HCT116 (cell line): ENCODE measurements around the gene USH1C. TPM values are rescaled to one million over a fixed set of nuclear protein-coding genes. Genes with fewer than 3 reads are reported as not detected.

Experiments
- ATAC-seq: fragments of 200-7000 bp; cut with Tn5 transposase; 2 replicates; pipeline ENCODE4 v1.9.1; 2020; ENCODE audit warnings: mild to moderate bottlenecking, moderate library complexity
- BruUV-seq: library from RNA; stranded (reverse); fragments of 400-500 nt; replicated peaks from 2 replicates; lab custom pipeline; 2021; lab: Mats Ljungman, UMichigan
- CTCF ChIA-PET: fragments of 300-600 bp; sonication (Branson Sonifier 250); formaldehyde crosslinking; loops from one replicate; lab custom pipeline; 2021; ENCODE audit warnings: antibody characterized with exemption; lab: Charles Lee
- POLR2A ChIA-PET: fragments of 300-600, 350-600 bp; sonication (Branson Sonifier 250); formaldehyde crosslinking; loops from one replicate; lab custom pipeline; 2021; ENCODE audit warnings: antibody characterized with exemption; lab: Charles Lee
- RAD21 ChIA-PET, 2 experiments: fragments of 300-600 bp; sonication (Branson Sonifier 250); formaldehyde crosslinking; loops; one replicate each; lab custom pipeline; 2023; ENCODE audit warnings: low total read pairs in 2 of 2; ENCODE audit not compliant: uncharacterized antibody in 2 of 2, unreplicated experiment in 2 of 2, low non-redundant PET in 1 of 2; lab: Charles Lee
- DNase-seq: peaks from one replicate; pipeline ENCODE4 v3.0.0-alpha.2; 2010; ENCODE audit warnings: low read depth, low spot score
- H2AFZ ChIP-seq: fragments of 200-600 bp; shearing (Covaris generic), sonication (generic); 2 replicates; pipeline ENCODE4 v1.6.1; 2017; ENCODE audit warnings: low read depth, mixed run types, mixed read lengths, antibody characterized with exemption, low read length; ENCODE audit not compliant: poor library complexity, severe bottlenecking
- H3K27ac ChIP-seq: 2 replicates; pipeline ENCODE4 v1.5.1; 2012; ENCODE audit warnings: low read depth, low read length
- H3K27me3 ChIP-seq: fragments of 200-600 bp; sonication (generic); 2 replicates; pipeline ENCODE4 v1.6.1; 2016; ENCODE audit warnings: mixed run types, low read length, mixed read lengths; ENCODE audit not compliant: insufficient read depth
- H3K36me3 ChIP-seq, 2 experiments: fragments of 200-500 bp in 1 of 2; fragments of 200-600 bp in 1 of 2; sonication (Bioruptor generic) in 1 of 2; sonication (generic) in 1 of 2; 2 replicates each; pipeline versions ENCODE4 v1.5.1 to v1.6.1; 2014 to 2016; ENCODE audit warnings: low read length in 2 of 2, inconsistent platforms in 1 of 2, mixed read lengths in 1 of 2, mixed run types in 1 of 2; ENCODE audit not compliant: insufficient read depth in 2 of 2, control insufficient read depth in 1 of 2
- H3K4me1 ChIP-seq, 2 experiments: fragments of 200-600 bp in 1 of 2; sonication (generic) in 1 of 2; 2 replicates each; pipeline versions ENCODE4 v1.5.1 to v1.6.1; 2012 to 2017; ENCODE audit warnings: low read length in 2 of 2, inconsistent platforms in 1 of 2, mild to moderate bottlenecking in 1 of 2, mixed read lengths in 1 of 2, mixed run types in 1 of 2, moderate library complexity in 1 of 2; ENCODE audit not compliant: insufficient read depth in 2 of 2, control insufficient read depth in 1 of 2
- H3K4me2 ChIP-seq: fragments of 200-600 bp; sonication (generic); 2 replicates; pipeline ENCODE4 v1.6.1; 2017; ENCODE audit warnings: mixed run types, low read length, mixed read lengths
- H3K4me3 ChIP-seq, 2 experiments: fragments of 200-600 bp in 1 of 2; sonication (generic) in 1 of 2; replicated peaks in 1 of 2; 2 replicates each; pipeline ENCODE4 v1.5.1; 2011 to 2016; ENCODE audit warnings: low read length in 2 of 2, control low read depth in 1 of 2, low read depth in 1 of 2, mild to moderate bottlenecking in 1 of 2, mixed read lengths in 1 of 2, mixed run types in 1 of 2
- H3K79me2 ChIP-seq: fragments of 200-600 bp; sonication (generic); 2 replicates; pipeline ENCODE4 v1.6.1; 2017; ENCODE audit warnings: mild to moderate bottlenecking, mixed run types, low read length, moderate library complexity, mixed read lengths; ENCODE audit not compliant: insufficient read depth
- H3K9ac ChIP-seq: fragments of 200-600 bp; sonication (generic); 2 replicates; pipeline ENCODE4 v1.6.1; 2016; ENCODE audit warnings: low read length, mixed read lengths
- H3K9me2 ChIP-seq: fragments of 200-600 bp; sonication (generic), shearing (Covaris generic); 2 replicates; pipeline ENCODE4 v1.6.1; 2017; ENCODE audit warnings: mixed run types, mild to moderate bottlenecking, moderate library complexity; ENCODE audit not compliant: insufficient read depth
- H3K9me3 ChIP-seq, 2 experiments: fragments of 200-500 bp in 1 of 2; fragments of 200-600 bp in 1 of 2; sonication (Bioruptor generic) in 1 of 2; sonication (generic) in 1 of 2; 2 replicates each; pipeline ENCODE4 v1.6.1; 2014 to 2017; ENCODE audit warnings: low read length in 2 of 2, mixed read lengths in 2 of 2, inconsistent platforms in 1 of 2, low read depth in 1 of 2, mild to moderate bottlenecking in 1 of 2, mixed run types in 1 of 2, moderate library complexity in 1 of 2; ENCODE audit not compliant: control insufficient read depth in 1 of 2, insufficient read depth in 1 of 2
- H4K20me1 ChIP-seq: fragments of 200-600 bp; sonication (generic), shearing (Covaris generic); 2 replicates; pipeline ENCODE4 v1.6.1; 2017; ENCODE audit warnings: mixed run types, mild to moderate bottlenecking, moderate library complexity; ENCODE audit not compliant: insufficient read depth
- CBX3 ChIP-seq: IDR thresholded peaks from 2 replicates; pipeline ENCODE4 v1.6.1; 2012; ENCODE audit warnings: low read depth
- CEBPB ChIP-seq: IDR thresholded peaks from 2 replicates; pipeline ENCODE4 v1.6.1; 2012; ENCODE audit warnings: low read depth
- CTCF ChIP-seq, 3 experiments: fragments of 200-600 bp in 1 of 3; sonication (generic) in 1 of 3; IDR thresholded peaks in 2 of 3; conservative IDR thresholded peaks in 1 of 3; 2 replicates each; pipeline ENCODE4 v1.5.1; 2012 to 2017; ENCODE audit warnings: low read depth in 2 of 3, low read length in 2 of 3, antibody characterized with exemption in 1 of 3, borderline replicate concordance in 1 of 3, control low read depth in 1 of 3, mild to moderate bottlenecking in 1 of 3, mixed read lengths in 1 of 3, mixed run types in 1 of 3, moderate library complexity in 1 of 3; ENCODE audit not compliant: insufficient read depth in 1 of 3
- ELF1 ChIP-seq: IDR thresholded peaks from 2 replicates; pipeline ENCODE4 v1.6.1; 2012; ENCODE audit warnings: low read depth, borderline replicate concordance
- EZH2 ChIP-seq: fragments of 200-600 bp; sonication (generic); IDR thresholded peaks from 2 replicates; pipeline ENCODE4 v1.6.1; 2017; ENCODE audit warnings: antibody characterized with exemption, mixed run types
- FOSL1 ChIP-seq: IDR thresholded peaks from 2 replicates; pipeline ENCODE4 v1.6.1; 2012; ENCODE audit warnings: low read depth
- JUND ChIP-seq: IDR thresholded peaks from 2 replicates; pipeline ENCODE4 v1.6.1; 2012
- MAX ChIP-seq: IDR thresholded peaks from 2 replicates; pipeline ENCODE4 v1.6.1; 2012
- POLR2AphosphoS5 ChIP-seq: IDR thresholded peaks from 2 replicates; pipeline ENCODE4 v1.6.1; 2011; ENCODE audit warnings: mild to moderate bottlenecking, low read depth, low read length, moderate library complexity
- RAD21 ChIP-seq: IDR thresholded peaks from 2 replicates; pipeline ENCODE4 v1.6.1; 2012; ENCODE audit warnings: low read depth, mild to moderate bottlenecking
- REST ChIP-seq: IDR thresholded peaks from 2 replicates; pipeline ENCODE4 v1.6.1; 2012; ENCODE audit warnings: low read depth
- SIN3A ChIP-seq: IDR thresholded peaks from 2 replicates; pipeline ENCODE4 v1.6.1; 2012; ENCODE audit warnings: low read depth
- SP1 ChIP-seq: IDR thresholded peaks from 2 replicates; pipeline ENCODE4 v1.6.1; 2012; ENCODE audit warnings: low read depth
- SRF ChIP-seq: IDR thresholded peaks from 2 replicates; pipeline ENCODE4 v1.6.1; 2012; ENCODE audit warnings: low read depth
- TCF7L2 ChIP-seq: IDR thresholded peaks from 2 replicates; pipeline ENCODE4 v1.7.0; 2011; ENCODE audit warnings: borderline replicate concordance, inconsistent platforms; ENCODE audit not compliant: insufficient read depth, insufficient read length; ENCODE audit errors: extremely low read depth
- ZFX ChIP-seq: fragments of 450-650 bp; IDR thresholded peaks from 2 replicates; pipeline ENCODE4 v1.6.1; 2017
- ZNF274 ChIP-seq: fragments of 200-500 bp; sonication (Bioruptor generic); IDR thresholded peaks from 2 replicates; pipeline ENCODE4 v1.6.1; 2014; ENCODE audit warnings: mild to moderate bottlenecking, low read depth, low read length, inconsistent platforms
- intact Hi-C: fragments of 100-400 bp; cut with micrococcal nuclease; formaldehyde crosslinking; loops from 2 replicates; pipeline ENCODE4 v1.10.0; 2022
- total RNA-seq: library from RNA; stranded (reverse); gene quantifications from one replicate; pipeline ENCODE4 v1.2.1, GENCODE V29; 2021; ENCODE audit not compliant: unreplicated experiment

USH1C gene
- total RNA-seq, 1 experiment from 2014 or later, result 13.4 TPM

GRCh38 chr11:17517186-17517585 lies 27.0 kb downstream of the USH1C start:
- POLR2A ChIA-PET, result no interaction called here

GRCh38 chr11:17516551-17517150 lies 27.6 kb downstream of the USH1C start:
- intact Hi-C loops, result no loop called here
- H3K79me2 ChIP-seq, result no peaks in the 10 kb centered on the region
- H3K27me3 ChIP-seq, result no peaks in the 10 kb centered on the region
- H2AFZ ChIP-seq, result no peak overlapping the region
- DNase-seq (no peak), ATAC-seq (no peak)
- H4K20me1 ChIP-seq, result no peaks in the 10 kb centered on the region
- RAD21 ChIA-PET, result no interaction called here
- no peaks in the 10 kb centered on the region for H3K9me2 ChIP-seq
- POLR2A ChIA-PET, result no interaction called here
- no peaks in the 10 kb centered on the region for H3K9me3 ChIP-seq
- no peak overlapping the region for H3K27ac ChIP-seq
- CTCF ChIA-PET, result interaction anchor here (2.2 kb wide), 1 partner anchor 11 kb away, joined by 6 read pairs; no protein-coding TSS in a partner anchor
- no peak overlapping the region for H3K4me3 ChIP-seq
- no peaks in the 10 kb centered on the region for H3K4me1 ChIP-seq
- H3K36me3 ChIP-seq, result no peaks in the 10 kb centered on the region
- no peak overlapping the region for H3K4me2 ChIP-seq
- no peak overlapping the region for H3K9ac ChIP-seq
- BruUV-seq, result no TSS peak
- TF ChIP-seq CTCF (IDR thresholded peaks at IDR 0.05 in 2 of 3, conservative IDR thresholded peaks at IDR 0.05 in 1 of 3; ENCODE audit: borderline replicate concordance in 1 of 3, insufficient read depth in 1 of 3, low read depth in 2 of 3, low read length in 2 of 3) (no peak), FOSL1 (no peak), MAX (no peak), RAD21 (no peak), JUND (no peak), TCF7L2 (no peak), POLR2AphosphoS5 (no peak), ELF1 (no peak), ZNF274 (no peak), REST (no peak), SRF (no peak), SIN3A (no peak), ZFX (no peak), CEBPB (no peak), SP1 (no peak)

More at GRCh38 chr11:17517186-17517585, 27.0 kb downstream of the USH1C start:
- no peak overlapping the region for H3K4me2 ChIP-seq
- H3K9me3 ChIP-seq, result no peaks in the 10 kb centered on the region
- intact Hi-C loops, result no loop called here
- H3K36me3 ChIP-seq, result no peaks in the 10 kb centered on the region
- no peaks in the 10 kb centered on the region for H4K20me1 ChIP-seq
- ChIA-PET RAD21 (no interaction called here), CTCF (interaction anchor here (2.2 kb wide), 1 partner anchor 11 kb away, joined by 6 read pairs; no protein-coding TSS in a partner anchor)
- no peaks in the 10 kb centered on the region for H3K9me2 ChIP-seq
- H3K9ac ChIP-seq, result no peak overlapping the region
- no peaks in the 10 kb centered on the region for H3K79me2 ChIP-seq
- no peak overlapping the region for H3K27ac ChIP-seq
- H3K4me3 ChIP-seq, result no peak overlapping the region
- no peak overlapping the region for H2AFZ ChIP-seq
- DNase-seq, result no peak
- no peaks in the 10 kb centered on the region for H3K4me1 ChIP-seq
- ATAC-seq, result no peak
- H3K27me3 ChIP-seq, result no peaks in the 10 kb centered on the region
- TF ChIP-seq EZH2 (no peak), CBX3 (no peak), POLR2AphosphoS5 (no peak)
- BruUV-seq, result no TSS peak
